Liver (tissue), 9 donors: ENCODE measurements around the gene SSNA1. TPM values are rescaled to one million over a fixed set of nuclear protein-coding genes. Genes with fewer than 3 reads are reported as not detected.

Experiments
- DNase-seq: peaks from one replicate; pipeline ENCODE4 v3.0.0-alpha.2; 2017; ENCODE audit warnings: low spot score
- H3K27ac ChIP-seq, 2 donors: one replicate each; pipeline ENCODE4 v1.7.0; 2013; ENCODE audit warnings: inconsistent platforms in 2 of 2, low read length in 2 of 2, control low read depth in 1 of 2, low read depth in 1 of 2, mild to moderate bottlenecking in 1 of 2
- H3K27me3 ChIP-seq, 4 donors: one replicate each; pipeline versions ENCODE4 v1.6.1 to v1.7.0; 2013; ENCODE audit warnings: low read length in 3 of 4, inconsistent platforms in 1 of 4, mild to moderate bottlenecking in 1 of 4, moderate library complexity in 1 of 4; ENCODE audit not compliant: control insufficient read depth in 4 of 4, insufficient read depth in 4 of 4
- H3K36me3 ChIP-seq, 4 donors: one replicate each; pipeline versions ENCODE4 v1.6.1 to v1.7.0; 2013; ENCODE audit warnings: low read length in 3 of 4, mild to moderate bottlenecking in 3 of 4, low read depth in 1 of 4, moderate library complexity in 1 of 4; ENCODE audit not compliant: control insufficient read depth in 4 of 4, insufficient read depth in 3 of 4
- H3K4me1 ChIP-seq, 4 donors: one replicate each; pipeline versions ENCODE4 v1.6.1 to v1.7.0; 2013; ENCODE audit warnings: low read length in 3 of 4, mild to moderate bottlenecking in 3 of 4, moderate library complexity in 1 of 4; ENCODE audit not compliant: control insufficient read depth in 4 of 4, insufficient read depth in 4 of 4
- H3K4me3 ChIP-seq, 3 donors: one replicate each; pipeline versions ENCODE4 v1.6.1 to v1.7.0; 2013; ENCODE audit warnings: low read length in 3 of 3, control low read depth in 1 of 3, low read depth in 1 of 3, mild to moderate bottlenecking in 1 of 3
- H3K9ac ChIP-seq, 2 donors: one replicate each; pipeline ENCODE4 v1.7.0; 2013; ENCODE audit warnings: low read length in 2 of 2, mild to moderate bottlenecking in 2 of 2, moderate library complexity in 2 of 2, control low read depth in 1 of 2, low read depth in 1 of 2
- H3K9me3 ChIP-seq, 4 donors: one replicate each; pipeline versions ENCODE4 v1.6.1 to v1.7.0; 2013; ENCODE audit warnings: low read length in 3 of 4; ENCODE audit not compliant: control insufficient read depth in 4 of 4
- ATF3 ChIP-seq: IDR thresholded peaks from 2 replicates; pipeline ENCODE4 v1.6.1; 2016; ENCODE audit warnings: antibody characterized with exemption
- CTCF ChIP-seq: fragments of 150-350 bp; IDR thresholded peaks from 2 replicates; pipeline ENCODE4 v1.5.1; 2017; ENCODE audit warnings: improper control_type of control experiment, low read depth, low read length; ENCODE audit not compliant: missing input control
- EGR1 ChIP-seq, 2 donors: IDR thresholded peaks; 2 replicates each; pipeline ENCODE4 v1.6.1; 2016 to 2018; ENCODE audit warnings: antibody characterized with exemption in 2 of 2, low read depth in 2 of 2
- FOXA1 ChIP-seq: IDR thresholded peaks from 2 replicates; pipeline ENCODE4 v1.6.1; 2016; ENCODE audit warnings: antibody characterized with exemption
- FOXA2 ChIP-seq: IDR thresholded peaks from 2 replicates; pipeline ENCODE4 v1.6.1; 2016; ENCODE audit warnings: antibody characterized with exemption
- GABPA ChIP-seq, 2 donors: IDR thresholded peaks in 1 of 2; conservative IDR thresholded peaks in 1 of 2; 2 replicates each; pipeline ENCODE4 v1.6.1; 2016; ENCODE audit warnings: antibody characterized with exemption in 2 of 2, mild to moderate bottlenecking in 1 of 2, moderate library complexity in 1 of 2
- HNF4A ChIP-seq, 2 donors: conservative IDR thresholded peaks; 2 replicates each; pipeline ENCODE4 v1.6.1; 2016; ENCODE audit warnings: antibody characterized with exemption in 2 of 2, mild to moderate bottlenecking in 2 of 2
- HNF4G ChIP-seq: IDR thresholded peaks from 2 replicates; pipeline ENCODE4 v1.6.1; 2016; ENCODE audit warnings: antibody characterized with exemption
- JUND ChIP-seq, 2 donors: IDR thresholded peaks; 2 replicates each; pipeline ENCODE4 v1.6.1; 2016; ENCODE audit warnings: antibody characterized with exemption in 2 of 2
- MAX ChIP-seq: IDR thresholded peaks from 2 replicates; pipeline ENCODE4 v1.6.1; 2016; ENCODE audit warnings: antibody characterized with exemption
- NR2F2 ChIP-seq: IDR thresholded peaks from 2 replicates; pipeline ENCODE4 v1.6.1; 2016; ENCODE audit warnings: antibody characterized with exemption
- RAD21 ChIP-seq, 2 donors: IDR thresholded peaks; 2 replicates each; pipeline ENCODE4 v1.6.1; 2016; ENCODE audit warnings: antibody characterized with exemption in 2 of 2, mild to moderate bottlenecking in 2 of 2
- REST ChIP-seq: IDR thresholded peaks from 2 replicates; pipeline ENCODE4 v1.6.1; 2016; ENCODE audit warnings: antibody characterized with exemption, mild to moderate bottlenecking
- RXRA ChIP-seq, 2 donors: IDR thresholded peaks; 2 replicates each; pipeline ENCODE4 v1.6.1; 2017 to 2018; ENCODE audit warnings: antibody characterized with exemption in 2 of 2, mild to moderate bottlenecking in 1 of 2
- SP1 ChIP-seq: IDR thresholded peaks from 2 replicates; pipeline ENCODE4 v1.6.1; 2018; ENCODE audit warnings: antibody characterized with exemption, mild to moderate bottlenecking
- TAF1 ChIP-seq: conservative IDR thresholded peaks from 2 replicates; pipeline ENCODE4 v1.6.1; 2016; ENCODE audit warnings: antibody characterized with exemption, mild to moderate bottlenecking
- YY1 ChIP-seq: IDR thresholded peaks from 2 replicates; pipeline ENCODE4 v1.6.1; 2016; ENCODE audit warnings: antibody characterized with exemption, mild to moderate bottlenecking
- ZBTB33 ChIP-seq: IDR thresholded peaks from 2 replicates; pipeline ENCODE4 v1.6.1; 2016; ENCODE audit warnings: antibody characterized with exemption
- WGBS: extraction: QIAGEN DNeasy Blood & Tissue Kit; methylation state at CpG from one replicate; pipeline ENCODE4 v1.1.7; 2013; 5-methylcytosine and 5-hydroxymethylcytosine counted together
- polyA plus RNA-seq, 2 donors: library from polyadenylated mRNA; stranded (reverse) in 1 of 2; unstranded in 1 of 2; fragments of 200-250 nt in 1 of 2; fragments of >200 nt in 1 of 2; fragmentation: Nextera tagmentation in 1 of 2; extraction: Ambion mirVana in 1 of 2; gene quantifications; one replicate each; pipeline versions ENCODE4 v1.2.1 to v1.2.3, GENCODE V29; 2013 to 2015
- total RNA-seq, 2 donors: library from RNA; depleted of rRNA; stranded (reverse); fragments of >200 nt; gene quantifications; one replicate each; pipeline ENCODE4 v1.2.3, GENCODE V29; 2014
- donor health status: healthy.
- donor health status: healthy.
- donor health status: healthy.
- donor health status: healthy.
- donor health status: healthy.

SSNA1 gene
- total and polyA plus RNA-seq, 4 donors = 29.8 to 44.2 (median 40.3) TPM

GRCh38 chr9:137217276-137218211 is 29.1 kb downstream of the SSNA1 start:
- WGBS = 72% methylated on average over 36 of the region's 36 CpGs
- no peak for DNase-seq
- TF ChIP-seq TAF1 (no peak), SP1 (no peak), CTCF (no peak), MAX (no peak), NR2F2 (no peak), EGR1 (IDR thresholded peaks at IDR 0.05; ENCODE audit: low read depth in 2 of 2) (no peak), FOXA1 (no peak), REST (no peak), HNF4A (conservative IDR thresholded peaks at IDR 0.05) (no peak), RXRA (IDR thresholded peaks at IDR 0.05) (no peak), RAD21 (IDR thresholded peaks at IDR 0.05) (no peak), YY1 (no peak), JUND (IDR thresholded peaks at IDR 0.05) (no peak), GABPA (IDR thresholded peaks at IDR 0.05 in 1 of 2, conservative IDR thresholded peaks at IDR 0.05 in 1 of 2) (no peak), ZBTB33 (no peak), HNF4G (no peak), FOXA2 (no peak), ATF3 (no peak)
- Histone ChIP-seq H3K4me3 (no peak overlapping the region), H3K27me3 (no peaks in the 10 kb centered on the region), H3K4me1 (peaks cover 2 to 17% (median 7%) of the 10 kb centered on the region in 4 donors), H3K9me3 (no peaks in the 10 kb centered on the region), H3K36me3 (peaks cover 0 to 5% (median under 1%) of the 10 kb centered on the region in 4 donors), H3K27ac (no peak overlapping the region), H3K9ac (no peak overlapping the region)
